GM18499 (cell line): ENCODE data around the gene WRAP73.

ENCODE experiments used
- ATAC-seq: cut with Tn5 transposase; IDR thresholded peaks from one replicate; pipeline ENCODE4 v1.9.1; 2021; ENCODE audit warnings: moderate number of reproducible peaks; ENCODE audit not compliant: insufficient read depth, unreplicated experiment

The WRAP73 gene

DNA sequence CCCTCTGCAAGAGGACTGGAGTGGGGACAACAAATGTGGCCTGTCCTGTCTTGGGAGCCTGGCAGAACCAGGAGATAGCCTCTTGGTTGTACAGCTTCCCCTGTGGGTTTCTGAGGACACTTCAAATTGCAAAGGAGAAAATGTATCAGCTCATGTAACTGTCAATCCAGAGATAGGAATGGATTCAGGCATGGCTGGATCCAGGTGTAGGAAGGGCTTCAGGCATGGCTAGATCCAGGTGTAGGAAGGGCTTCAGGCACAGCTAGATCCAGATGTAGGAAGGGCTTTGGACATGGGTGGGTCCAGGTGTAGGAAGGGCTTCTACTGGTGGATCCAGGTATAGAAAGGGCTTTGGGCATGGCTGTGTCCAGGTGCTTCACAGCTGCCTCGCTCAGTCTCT, 33.3 kb upstream of the WRAP73 start:
- ATAC-seq = no peak

- ATAC-seq = no peak
Measured at GRCh38 chr1:3681898-3682806, 32.2 kb upstream of the WRAP73 start.

- ATAC-seq = no peak
Measured at GRCh38 chr1:3681231-3681897, 31.5 kb upstream of the WRAP73 start.

GRCh38 chr1:3680488-3681230, 30.8 kb upstream of the WRAP73 start:
- ATAC-seq = no peak

DNA sequence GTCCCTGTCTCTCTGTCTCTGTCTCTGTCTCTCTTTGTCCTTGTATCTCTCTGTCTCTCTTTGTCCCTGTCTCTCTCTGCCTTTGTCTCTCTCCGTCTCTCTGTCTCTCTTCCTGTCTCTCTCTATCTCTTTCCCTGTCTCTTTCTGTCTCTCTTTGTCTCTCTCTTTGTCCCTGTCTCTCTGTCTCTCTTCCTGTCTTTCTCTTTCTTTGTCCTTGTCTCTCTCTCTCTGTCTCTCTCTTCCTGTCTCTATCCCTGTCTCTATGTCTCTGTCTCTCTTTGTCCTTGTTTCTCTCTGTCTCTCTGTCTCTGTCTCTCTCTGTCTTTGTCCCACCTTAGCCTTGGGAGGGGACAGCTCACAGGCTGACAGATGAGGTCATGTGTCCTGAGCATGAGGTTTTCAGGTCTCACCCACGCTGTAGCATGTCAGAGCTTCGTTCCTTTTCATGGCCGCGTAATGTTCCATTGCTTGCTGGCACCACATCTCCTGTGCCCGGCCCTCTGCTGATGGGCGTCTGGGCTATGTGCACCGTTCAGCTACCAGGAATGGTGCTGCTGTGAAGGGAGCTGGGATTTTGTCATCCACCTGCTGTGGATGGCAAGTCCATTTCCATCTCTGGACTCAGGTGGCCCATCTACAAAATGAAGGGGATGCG, 30.0 kb upstream of the WRAP73 start:
- ATAC-seq = no peak

GRCh38 chr1:3679098-3679555, 29.2 kb upstream of the WRAP73 start:
- no peak for ATAC-seq

DNA sequence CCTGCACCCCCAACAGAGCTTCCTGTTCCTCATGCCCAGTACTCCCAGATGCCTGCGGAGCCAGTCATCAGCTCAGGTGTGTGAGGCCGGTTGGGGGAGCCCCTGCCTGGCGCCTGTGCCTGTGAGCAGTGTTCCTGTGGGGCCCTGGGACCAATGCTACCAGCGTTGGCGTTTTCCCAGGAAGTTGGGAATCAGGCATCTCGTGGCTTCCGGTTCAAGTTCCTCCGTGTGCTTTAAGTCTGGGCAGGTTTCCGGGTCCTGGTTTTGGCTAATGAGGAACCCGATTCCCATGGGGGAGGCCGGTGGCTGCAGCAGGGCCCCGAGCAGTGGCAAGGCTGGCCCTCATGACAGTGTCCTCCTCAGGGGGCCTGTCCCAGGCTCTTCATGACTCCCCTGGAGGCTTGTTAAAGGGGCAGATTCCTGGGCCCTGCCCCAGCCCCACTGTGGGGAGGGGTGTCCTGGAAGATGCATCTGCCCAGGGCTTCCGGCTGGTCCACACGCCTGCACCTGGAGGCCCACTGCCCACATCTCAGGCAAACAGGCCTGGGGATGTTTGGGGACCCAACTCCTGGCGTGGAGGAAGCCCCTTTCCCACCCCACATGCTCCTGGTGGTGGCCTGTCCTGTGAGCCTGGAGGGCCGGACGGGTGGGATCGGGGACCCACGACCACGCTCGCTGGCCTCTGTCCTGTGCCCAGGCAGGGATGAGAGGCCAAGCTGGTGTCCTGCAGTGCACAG, 28.6 kb upstream of the WRAP73 start:
- no peak for ATAC-seq

DNA sequence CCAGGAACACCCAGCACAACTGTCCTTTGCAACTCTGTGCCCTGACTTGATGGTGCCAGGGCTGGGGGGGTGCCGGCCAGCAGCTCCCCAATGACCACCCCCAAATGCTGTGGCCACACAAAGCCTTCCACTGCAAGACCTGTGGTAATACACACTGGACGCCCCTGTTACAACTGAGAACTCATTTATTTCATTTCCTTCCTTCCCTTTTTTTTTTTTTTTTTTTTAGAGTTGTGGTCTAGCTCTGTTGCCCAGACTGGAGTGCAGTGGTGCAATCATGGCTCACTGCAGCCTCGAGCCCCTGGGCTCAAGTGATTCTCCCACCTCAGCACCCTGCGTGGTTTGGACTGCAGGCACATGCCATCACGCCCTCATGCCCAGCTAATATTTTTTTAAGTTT, 27.6 kb upstream of the WRAP73 start:
- ATAC-seq = peak; percentile 4

GRCh38 chr1:3676581-3677470, 26.9 kb upstream of the WRAP73 start:
- peak; percentile 38 for ATAC-seq

DNA sequence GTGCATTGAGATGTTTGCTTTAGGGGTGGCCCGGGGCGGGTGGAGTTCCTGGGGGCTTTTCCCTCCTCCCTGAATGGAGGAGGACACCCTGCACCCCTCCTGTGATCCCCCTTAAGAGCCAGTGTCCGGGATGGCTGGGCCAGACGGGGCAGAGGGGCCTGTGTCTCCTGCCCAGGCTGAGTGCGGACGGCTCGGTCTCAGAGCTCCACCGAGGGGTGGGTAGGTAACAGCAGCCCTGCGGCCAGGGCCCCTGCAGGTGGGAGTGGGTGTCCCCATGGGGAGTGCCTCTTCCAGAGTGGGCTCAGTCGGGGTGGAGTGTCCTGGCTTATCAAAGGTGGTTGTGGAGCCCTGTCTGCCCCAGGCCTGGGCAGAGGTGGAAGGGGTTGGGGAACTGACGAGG, 25.5 kb upstream of the WRAP73 start:
- ATAC-seq = no peak

- no peak for ATAC-seq
Measured at GRCh38 chr1:3674100-3675094, 24.5 kb upstream of the WRAP73 start.

DNA sequence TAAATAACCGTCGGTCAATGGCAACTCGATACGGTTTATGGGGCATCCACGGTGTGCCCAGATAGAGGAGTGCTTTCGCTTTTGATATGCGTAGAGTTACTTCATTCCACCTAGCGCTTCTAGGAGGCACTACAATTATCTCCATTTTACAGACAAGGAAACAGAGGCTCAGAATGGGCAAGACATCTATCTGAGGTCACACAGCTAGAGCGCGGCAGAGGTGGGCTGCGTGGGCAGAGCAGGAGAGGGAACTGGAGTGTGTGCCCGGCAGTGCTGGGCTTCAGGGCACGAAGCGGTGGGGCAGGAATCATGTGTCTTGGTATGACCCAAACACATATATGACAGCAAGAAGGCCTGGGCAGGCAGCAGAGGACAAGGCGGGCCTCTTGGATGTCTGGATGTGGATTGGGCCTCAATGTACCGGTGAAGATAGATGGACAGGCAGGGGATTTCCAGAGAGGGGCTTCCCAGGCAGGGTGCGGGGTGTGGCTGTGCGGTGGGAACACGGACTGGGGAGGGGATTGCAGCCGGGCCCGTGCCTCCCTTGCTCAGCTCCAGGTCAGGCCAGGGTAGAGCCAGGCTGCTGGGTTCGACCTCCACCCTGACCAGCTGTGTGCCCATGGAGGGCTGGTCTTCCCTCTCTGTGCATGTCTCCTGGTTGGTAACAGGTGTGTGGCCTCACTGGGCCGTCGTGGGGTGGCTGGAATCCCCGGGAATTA, 23.6 kb upstream of the WRAP73 start:
- no peak for ATAC-seq

DNA sequence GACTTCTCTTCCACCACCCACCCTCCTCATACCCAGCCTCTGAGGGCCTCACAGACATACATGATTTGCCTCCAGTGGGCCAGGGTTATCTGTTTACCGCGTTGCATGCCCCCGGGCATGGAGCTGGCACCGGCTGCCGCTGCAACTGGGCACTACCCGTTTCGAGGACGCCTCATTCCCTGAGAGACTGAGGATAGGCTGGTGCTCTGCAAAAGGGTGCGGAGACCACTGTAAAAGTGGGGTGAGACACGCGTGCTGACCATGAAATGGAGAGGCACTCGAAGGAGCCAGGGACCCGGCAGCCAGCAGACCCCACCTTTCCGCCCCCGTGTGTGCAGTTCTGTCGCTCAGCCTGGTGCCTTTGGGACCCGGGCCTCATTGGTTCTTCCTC, 23.1 kb upstream of the WRAP73 start:
- no peak for ATAC-seq

- no peak for ATAC-seq
Measured at GRCh38 chr1:3672231-3672970, 22.5 kb upstream of the WRAP73 start.

DNA sequence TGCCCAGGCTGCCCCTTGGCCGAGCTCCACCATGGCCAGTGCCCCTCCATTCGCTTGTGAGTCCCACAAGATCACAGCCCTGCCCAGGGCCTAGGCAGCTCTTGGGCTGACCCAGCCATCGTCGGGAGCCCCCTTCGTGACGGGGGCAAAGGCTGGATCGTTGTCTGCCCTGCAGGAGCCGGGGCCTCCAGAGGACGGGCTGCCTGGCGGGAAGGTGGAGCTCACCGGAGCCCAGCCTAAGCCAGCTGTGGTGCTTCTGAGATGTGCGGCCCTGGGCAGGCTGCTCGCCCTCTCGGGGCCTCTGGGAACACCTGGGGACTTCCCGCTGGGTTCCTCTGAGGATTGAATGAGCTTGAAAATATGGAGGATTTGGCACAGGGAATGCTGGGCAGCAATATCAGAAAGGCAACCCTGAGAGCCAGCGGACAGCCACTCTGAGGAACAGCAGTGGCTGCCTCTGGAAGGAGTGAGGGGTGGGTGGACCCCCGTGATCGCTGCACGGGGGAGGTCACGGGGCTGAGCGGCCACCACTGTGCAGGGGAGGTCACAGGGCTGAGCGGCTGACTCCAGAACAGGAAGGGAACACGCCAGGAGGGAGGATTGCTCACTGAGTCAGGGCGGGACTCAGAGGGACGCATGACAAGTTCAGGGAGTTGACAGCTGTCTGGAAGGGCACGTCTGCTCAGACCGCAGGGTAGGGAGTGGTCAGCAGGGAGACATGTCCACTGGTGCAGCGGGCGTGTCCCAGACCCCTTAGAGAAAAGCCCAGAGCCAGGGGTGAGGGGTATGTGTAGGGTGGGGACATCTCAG, 21.7 kb upstream of the WRAP73 start:
- no peak for ATAC-seq
